H1 (cell line): ENCODE results near the gene SRI. TPM values are rescaled to one million over a fixed set of nuclear protein-coding genes. Genes with fewer than 3 reads are reported as not detected.

Source experiments
- CTCF ChIA-PET: fragments of 300-600 bp; sonication (Branson Sonifier 250); formaldehyde crosslinking; loops from one replicate; lab custom pipeline; 2021; ENCODE audit not compliant: partially characterized antibody; lab: Charles Lee
- POLR2A ChIA-PET: fragments of 300-600 bp; sonication (Branson Sonifier 250); formaldehyde crosslinking; loops from one replicate; lab custom pipeline; 2021; ENCODE audit warnings: inconsistent platforms; ENCODE audit not compliant: partially characterized antibody; lab: Charles Lee
- DNase-seq, 2 experiments: peaks; one replicate each; pipeline versions ENCODE4 v3.0.0 to v3.0.0-alpha.2; 2010 to 2022; ENCODE audit warnings: low spot score in 2 of 2, low read depth in 1 of 2, mixed read lengths in 1 of 2
- FAIRE-seq: peaks from 2 replicates; lab custom pipeline; 2011; peaks lifted over from hg19 to GRCh38; lab: Jason Lieb, UNC
- H2AFZ ChIP-seq: 2 replicates; pipeline ENCODE4 v1.8.1; 2012; ENCODE audit warnings: low read length, inconsistent platforms
- H2AK5ac ChIP-seq: 2 replicates; pipeline ENCODE4 v1.6.1; 2013; ENCODE audit warnings: low read depth, low read length
- H2BK120ac ChIP-seq: replicated peaks from 2 replicates; pipeline ENCODE3; 2013; ENCODE audit warnings: low read depth, low read length, inconsistent platforms
- H2BK12ac ChIP-seq: 2 replicates; pipeline ENCODE4 v1.6.1; 2013; ENCODE audit warnings: low read depth, low read length
- H2BK15ac ChIP-seq: 2 replicates; pipeline ENCODE4 v1.6.1; 2013; ENCODE audit warnings: low read length
- H2BK20ac ChIP-seq: 2 replicates; pipeline ENCODE4 v1.6.1; 2013; ENCODE audit warnings: low read length
- H2BK5ac ChIP-seq: 2 replicates; pipeline ENCODE4 v1.6.1; 2013; ENCODE audit warnings: low read depth, low read length
- H3K14ac ChIP-seq: 2 replicates; pipeline ENCODE4 v1.6.1; 2013; ENCODE audit warnings: inconsistent platforms; ENCODE audit not compliant: insufficient read length
- H3K18ac ChIP-seq: 2 replicates; pipeline ENCODE4 v1.6.1; 2013; ENCODE audit warnings: low read length; ENCODE audit errors: extremely low read depth
- H3K23ac ChIP-seq: 2 replicates; pipeline ENCODE4 v1.6.1; 2013; ENCODE audit warnings: inconsistent platforms; ENCODE audit not compliant: insufficient read length
- H3K23me2 ChIP-seq: 2 replicates; pipeline ENCODE4 v1.6.1; 2013; ENCODE audit warnings: low read depth, low read length
- H3K27ac ChIP-seq: 2 replicates; pipeline ENCODE4 v1.6.1; 2011; ENCODE audit warnings: low read depth, low read length, inconsistent platforms
- H3K27me3 ChIP-seq, 4 experiments: replicated peaks in 1 of 4; 1 replicate in 1 of 4; 2 replicates in 3 of 4; pipeline versions ENCODE4 v1.6.1 to v1.8.1; 2011 to 2013; ENCODE audit warnings: low read length in 3 of 4, mild to moderate bottlenecking in 3 of 4, inconsistent platforms in 2 of 4, mixed read lengths in 2 of 4, moderate library complexity in 1 of 4; ENCODE audit not compliant: control insufficient read depth in 3 of 4, insufficient read depth in 3 of 4; ENCODE audit errors: extremely low read depth in 1 of 4
- H3K36me3 ChIP-seq, 4 experiments: 2 replicates each; pipeline versions ENCODE4 v1.6.1 to v1.8.1; 2011 to 2013; ENCODE audit warnings: mild to moderate bottlenecking in 4 of 4, low read length in 3 of 4, moderate library complexity in 2 of 4, control low read depth in 1 of 4, inconsistent platforms in 1 of 4; ENCODE audit not compliant: insufficient read depth in 4 of 4, control insufficient read depth in 2 of 4
- H3K4ac ChIP-seq: replicated peaks from 2 replicates; pipeline ENCODE3; 2013; ENCODE audit warnings: low read length, low read depth, mixed read lengths, inconsistent platforms; ENCODE audit not compliant: insufficient read length
- H3K4me1 ChIP-seq, 4 experiments: replicated peaks in 1 of 4; 1 replicate in 1 of 4; 2 replicates in 3 of 4; pipeline versions ENCODE4 v1.6.1 to v1.8.1; 2011 to 2013; ENCODE audit warnings: low read length in 3 of 4, inconsistent platforms in 2 of 4, mixed read lengths in 1 of 4; ENCODE audit not compliant: insufficient read depth in 4 of 4, control insufficient read depth in 3 of 4
- H3K4me2 ChIP-seq, 2 experiments: 2 replicates each; pipeline versions ENCODE4 v1.6.1 to v1.8.1; 2011 to 2013; ENCODE audit warnings: low read depth in 2 of 2, low read length in 2 of 2, control low read depth in 1 of 2, inconsistent platforms in 1 of 2, mild to moderate bottlenecking in 1 of 2; ENCODE audit not compliant: insufficient read depth in 1 of 2
- H3K4me3 ChIP-seq, 4 experiments: fragments of 200-600, 300-600 bp in 1 of 4; sonication (generic), shearing (Covaris generic), sonication (Bioruptor Twin) in 1 of 4; 2 replicates each; pipeline versions ENCODE4 v1.5.1 to v1.8.1; 2011 to 2016; ENCODE audit warnings: low read length in 4 of 4, low read depth in 3 of 4, control low read depth in 2 of 4, inconsistent platforms in 2 of 4, mild to moderate bottlenecking in 2 of 4, mixed read lengths in 1 of 4, moderate library complexity in 1 of 4; ENCODE audit not compliant: insufficient read depth in 2 of 4; ENCODE audit errors: extremely low read depth in 1 of 4
- H3K56ac ChIP-seq: replicated peaks from 2 replicates; pipeline ENCODE3; 2013; ENCODE audit warnings: low read depth, mild to moderate bottlenecking, mixed read lengths, low read length, inconsistent platforms; ENCODE audit not compliant: insufficient read length
- H3K79me1 ChIP-seq: 2 replicates; pipeline ENCODE4 v1.6.1; 2013; ENCODE audit warnings: low read depth, low read length, control low read depth
- H3K79me2 ChIP-seq, 2 experiments: 2 replicates each; pipeline versions ENCODE4 v1.6.1 to v1.8.1; 2012 to 2013; ENCODE audit warnings: low read length in 2 of 2, mild to moderate bottlenecking in 2 of 2, inconsistent platforms in 1 of 2; ENCODE audit not compliant: insufficient read depth in 2 of 2, control insufficient read depth in 1 of 2
- H3K9ac ChIP-seq, 4 experiments: replicated peaks in 1 of 4; 1 replicate in 1 of 4; 2 replicates in 3 of 4; pipeline versions ENCODE4 v1.6.1 to v1.8.1; 2011 to 2013; ENCODE audit warnings: low read depth in 3 of 4, low read length in 3 of 4, control low read depth in 2 of 4, mild to moderate bottlenecking in 2 of 4, moderate library complexity in 2 of 4, inconsistent platforms in 1 of 4; ENCODE audit errors: extremely low read depth in 1 of 4
- H3K9me3 ChIP-seq, 2 experiments: 2 replicates each; pipeline versions ENCODE4 v1.6.1 to v1.8.1; 2012 to 2013; ENCODE audit warnings: mild to moderate bottlenecking in 2 of 2, moderate library complexity in 2 of 2, control low read depth in 1 of 2, inconsistent platforms in 1 of 2, low read depth in 1 of 2, low read length in 1 of 2, mixed read lengths in 1 of 2; ENCODE audit not compliant: insufficient read depth in 2 of 2
- H4K20me1 ChIP-seq, 2 experiments: replicated peaks in 1 of 2; 2 replicates each; pipeline versions ENCODE3 to v1.8.1; 2011 to 2013; ENCODE audit warnings: inconsistent platforms in 2 of 2, low read length in 2 of 2, mild to moderate bottlenecking in 1 of 2; ENCODE audit not compliant: insufficient read depth in 2 of 2, control insufficient read depth in 1 of 2
- H4K5ac ChIP-seq: 2 replicates; pipeline ENCODE4 v1.6.1; 2013; ENCODE audit warnings: low read length, low read depth, mixed read lengths, inconsistent platforms; ENCODE audit not compliant: insufficient read length
- H4K8ac ChIP-seq: 2 replicates; pipeline ENCODE4 v1.8.0; 2013; ENCODE audit warnings: mild to moderate bottlenecking, moderate library complexity, low read length, inconsistent platforms; ENCODE audit not compliant: insufficient read depth; ENCODE audit errors: extremely low read depth
- H4K91ac ChIP-seq: replicated peaks from 2 replicates; pipeline ENCODE3; 2013; ENCODE audit warnings: low read length, mixed read lengths, inconsistent platforms; ENCODE audit not compliant: insufficient read length
- ATF2 ChIP-seq: IDR thresholded peaks from 2 replicates; pipeline ENCODE4 v1.6.1; 2012; ENCODE audit warnings: low read length, inconsistent platforms
- CTCF ChIP-seq, 3 experiments: IDR thresholded peaks; 1 replicate in 2 of 3; 2 replicates in 1 of 3; pipeline versions ENCODE4 v1.5.1 to v1.6.1; 2011; ENCODE audit warnings: low read length in 3 of 3, mild to moderate bottlenecking in 3 of 3, inconsistent platforms in 2 of 3, low read depth in 1 of 3, moderate library complexity in 1 of 3; ENCODE audit not compliant: insufficient read depth in 1 of 3; ENCODE audit errors: control extremely low read depth in 1 of 3
- FOSL1 ChIP-seq: IDR thresholded peaks from 2 replicates; pipeline ENCODE4 v1.6.1; 2011; ENCODE audit warnings: mild to moderate bottlenecking, low read depth, low read length, moderate library complexity; ENCODE audit not compliant: insufficient read depth
- JUND ChIP-seq: IDR thresholded peaks from 2 replicates; pipeline ENCODE4 v1.6.1; 2011; ENCODE audit warnings: mild to moderate bottlenecking, improper control_type of control experiment, low read length
- MAFK ChIP-seq: IDR thresholded peaks from 2 replicates; pipeline ENCODE4 v1.6.1; 2012; ENCODE audit warnings: low read depth, mild to moderate bottlenecking, improper control_type of control experiment, low read length
- PHF8 ChIP-seq: fragments of 200-600 bp; sonication (generic); conservative IDR thresholded peaks from 2 replicates; pipeline ENCODE4 v1.7.1; 2012; ENCODE audit warnings: low read depth, mild to moderate bottlenecking, inconsistent platforms, low read length, moderate library complexity
- RAD21 ChIP-seq, 2 experiments: IDR thresholded peaks in 1 of 2; conservative IDR thresholded peaks in 1 of 2; 2 replicates each; pipeline ENCODE4 v1.6.1; 2011; ENCODE audit warnings: low read depth in 2 of 2, low read length in 2 of 2, improper control_type of control experiment in 1 of 2, inconsistent platforms in 1 of 2, mild to moderate bottlenecking in 1 of 2, moderate library complexity in 1 of 2
- SP1 ChIP-seq: IDR thresholded peaks from 2 replicates; pipeline ENCODE4 v1.6.1; 2011; ENCODE audit warnings: low read depth, low read length
- WGBS, 2 experiments: shearing (Covaris generic) in 1 of 2; methylation state at CpG; one replicate each; pipeline versions ENCODE4 v1.1.6 to v1.1.7; 2013 to 2015; ENCODE audit warnings: low lambda C conversion rate in 2 of 2, mixed read lengths in 2 of 2, inconsistent platforms in 1 of 2, low coverage in 1 of 2, missing lambda C conversion rate in 1 of 2; ENCODE audit not compliant: insufficient replicate concordance in 2 of 2, insufficient coverage in 1 of 2, insufficient read length in 1 of 2; ENCODE audit errors: extremely low coverage in 1 of 2, missing lambda C conversion rate in 1 of 2; 5-methylcytosine and 5-hydroxymethylcytosine counted together
- polyA plus RNA-seq, 7 experiments: library from polyadenylated mRNA; depleted of rRNA in 3 of 7; stranded (reverse) in 5 of 7; unstranded in 2 of 7; fragments of >200 nt in 5 of 7; fragments of 200-250 nt in 2 of 7; gene quantifications; 1 replicate in 5 of 7; 2 replicates in 1 of 7; 4 replicates in 1 of 7; pipeline versions ENCODE4 v1.2.1 to v1.2.3, GENCODE V29; 2011 to 2013; ENCODE audit warnings: missing spikeins in 2 of 7, mixed read lengths in 2 of 7
- total RNA-seq: library from RNA; stranded (reverse); fragmentation: NEBNext Ultra II Directional; extraction: Animal tissue kit (Norgen Biotek cat#: 25700); gene quantifications from 2 replicates; pipeline ENCODE4 v1.2.1, GENCODE V29; 2021

The SRI gene
- total and polyA plus RNA-seq, 2 of the 8 experiments (the other 6 are each of a cell fraction or from before 2014, with no cell fraction given): 118 to 170 TPM

- no peak overlapping the region for H2BK5ac ChIP-seq
- TF ChIP-seq RAD21 (IDR thresholded peaks at IDR 0.05 in 1 of 2, conservative IDR thresholded peaks at IDR 0.05 in 1 of 2; ENCODE audit: low read depth in 2 of 2, low read length in 2 of 2) (peak; percentile 89 to 94), MAFK (0 out of 2 replicates have a peak, but pooled peaks have one; percentile 31), FOSL1 (no peak), CTCF (IDR thresholded peaks at IDR 0.05; ENCODE audit: control extremely low read depth in 1 of 3, insufficient read depth in 1 of 3, low read depth in 1 of 3, low read length in 3 of 3) (peak in 2 of 3 experiments; percentile 47 to 78; a peak in 2 of 4 replicates), ATF2 (no peak), PHF8 (no peak), JUND (no peak), SP1 (no peak)
Measured at GRCh38 chr7:88243345-88243909, 23.6 kb upstream of the SRI start.

More at GRCh38 chr7:88243345-88243909, 23.6 kb upstream of the SRI start:
- DNase-seq (peak in 1 of 2 experiments; percentile 45), FAIRE-seq (peak; percentile 96)
- Histone ChIP-seq H2BK120ac (no peak overlapping the region), H3K4me3 (no peak overlapping the region), H3K4me2 (no peak overlapping the region), H3K23ac (no peak overlapping the region), H3K79me1 (no peaks in the 10 kb centered on the region), H2BK15ac (no peak overlapping the region), H3K9me3 (no peaks in the 10 kb centered on the region), H3K27me3 (no peaks in the 10 kb centered on the region), H2AFZ (no peak overlapping the region), H2BK20ac (no peak overlapping the region), H3K23me2 (no peaks in the 10 kb centered on the region; the same call in 1 of the 2 replicates), H2AK5ac (no peak overlapping the region), H3K79me2 (no peaks in the 10 kb centered on the region), H3K9ac (no peak overlapping the region), H4K5ac (no peak overlapping the region), H4K8ac (no peak overlapping the region), H3K14ac (no peak overlapping the region), H3K4me1 (peaks cover 0 to 3% (median 0%) of the 10 kb centered on the region in 4 experiments; a peak in 1 of 7 replicates), H3K56ac (no peak overlapping the region), H3K27ac (no peak overlapping the region), H4K20me1 (no peaks in the 10 kb centered on the region), H3K36me3 (no peaks in the 10 kb centered on the region), H4K91ac (no peak overlapping the region), H3K4ac (no peak overlapping the region), H3K18ac (no peak overlapping the region), H2BK12ac (no peak overlapping the region)
- WGBS, 2 experiments: 43% methylated on average over 2 of the region's 2 CpGs; no CpG with 5 or more reads in 1 of the 2 experiments
- ChIA-PET CTCF (interaction anchor here (0.6 to 4.4 kb wide), 26 partner anchors 10 to 1557 kb away, joined by 3 to 38 read pairs (median 3); partner anchors contain the start of gene STEAP4), POLR2A (no interaction called here)
